Astrocyte (in vitro differentiated cells and primary cell): ENCODE results near the gene SEC61B.

Source experiments
- EZH2 ChIP-seq: IDR thresholded peaks from 2 replicates; pipeline ENCODE4 v1.6.1; 2012; ENCODE audit warnings: mild to moderate bottlenecking, low read length, inconsistent platforms; ENCODE audit not compliant: insufficient read depth
- TF ChIP-seq, protein P1 (sequence below): IDR thresholded peaks from 2 replicates; pipeline ENCODE4 v1.5.1; 2011; ENCODE audit warnings: low read depth, mild to moderate bottlenecking, inconsistent platforms, low read length, moderate library complexity; ENCODE audit not compliant: insufficient read depth

DNA sequence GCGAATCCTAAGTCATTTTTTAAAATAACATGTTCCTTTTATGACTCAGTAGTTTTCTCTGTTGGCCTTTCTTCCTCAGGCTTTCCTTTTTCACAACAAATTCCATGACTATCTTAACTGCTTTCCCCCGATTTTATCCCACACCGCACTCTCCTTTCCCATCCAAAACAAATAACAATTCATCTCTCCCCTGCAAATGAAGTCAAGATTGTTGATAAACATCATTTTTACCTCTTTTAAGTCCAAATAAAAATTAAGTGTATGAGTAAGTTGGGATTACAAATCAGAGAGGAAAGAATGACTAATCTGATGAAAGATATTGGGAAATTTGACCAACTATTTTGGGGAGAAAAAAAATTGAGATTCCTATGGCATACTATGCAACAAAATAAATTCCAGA is 47.3 kb downstream of the SEC61B start:
- TF ChIP-seq, protein P1, sequence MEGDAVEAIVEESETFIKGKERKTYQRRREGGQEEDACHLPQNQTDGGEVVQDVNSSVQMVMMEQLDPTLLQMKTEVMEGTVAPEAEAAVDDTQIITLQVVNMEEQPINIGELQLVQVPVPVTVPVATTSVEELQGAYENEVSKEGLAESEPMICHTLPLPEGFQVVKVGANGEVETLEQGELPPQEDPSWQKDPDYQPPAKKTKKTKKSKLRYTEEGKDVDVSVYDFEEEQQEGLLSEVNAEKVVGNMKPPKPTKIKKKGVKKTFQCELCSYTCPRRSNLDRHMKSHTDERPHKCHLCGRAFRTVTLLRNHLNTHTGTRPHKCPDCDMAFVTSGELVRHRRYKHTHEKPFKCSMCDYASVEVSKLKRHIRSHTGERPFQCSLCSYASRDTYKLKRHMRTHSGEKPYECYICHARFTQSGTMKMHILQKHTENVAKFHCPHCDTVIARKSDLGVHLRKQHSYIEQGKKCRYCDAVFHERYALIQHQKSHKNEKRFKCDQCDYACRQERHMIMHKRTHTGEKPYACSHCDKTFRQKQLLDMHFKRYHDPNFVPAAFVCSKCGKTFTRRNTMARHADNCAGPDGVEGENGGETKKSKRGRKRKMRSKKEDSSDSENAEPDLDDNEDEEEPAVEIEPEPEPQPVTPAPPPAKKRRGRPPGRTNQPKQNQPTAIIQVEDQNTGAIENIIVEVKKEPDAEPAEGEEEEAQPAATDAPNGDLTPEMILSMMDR: no peak
- no peak for TF ChIP-seq EZH2
